GM19324 (cell line): ENCODE results near the gene TTC39B.

Experiments
- ATAC-seq: cut with Tn5 transposase; IDR thresholded peaks from one replicate; pipeline ENCODE4 v1.9.1; 2021; ENCODE audit warnings: mild to moderate bottlenecking, moderate library complexity; ENCODE audit not compliant: unreplicated experiment, low FRiP score

Gene TTC39B

DNA sequence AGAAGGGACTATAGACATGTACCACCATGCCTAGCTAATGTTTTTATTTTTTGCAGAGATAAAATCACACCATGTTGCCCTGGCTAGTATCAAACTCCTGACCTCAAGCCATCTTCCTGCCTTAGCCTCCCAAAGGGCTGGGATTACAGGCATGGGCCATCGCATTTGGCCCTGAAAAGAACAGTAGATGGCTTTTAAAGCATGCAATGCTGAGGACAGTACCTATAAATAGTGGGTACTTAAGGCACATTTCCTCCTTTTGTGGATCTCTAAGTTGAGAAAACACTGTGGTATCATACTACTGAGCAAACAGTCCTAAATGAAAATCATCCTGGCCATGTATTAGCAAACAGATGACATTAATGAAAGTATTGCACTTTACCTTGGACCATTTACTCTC lies 119.4 kb downstream of the TTC39B start:
- ATAC-seq, result no peak

DNA sequence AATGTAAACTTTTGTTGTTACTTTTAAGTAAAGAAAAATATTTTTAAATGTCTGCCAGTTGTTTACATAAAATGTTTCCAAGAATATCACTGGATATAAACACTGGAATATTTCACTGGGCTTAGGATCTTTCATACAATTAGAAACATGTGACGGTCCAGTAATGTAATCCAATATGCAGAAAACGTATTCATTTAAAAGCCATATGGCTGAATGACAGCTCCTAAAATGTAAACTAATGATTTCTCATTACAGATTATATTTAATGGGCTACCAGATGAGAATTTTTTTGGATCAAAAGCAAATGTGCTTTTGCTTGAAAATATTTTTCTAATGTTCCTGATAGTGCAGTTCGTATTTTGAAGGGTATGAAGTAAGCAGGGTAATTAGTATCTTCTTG lies 124.3 kb downstream of the TTC39B start:
- no peak for ATAC-seq

DNA sequence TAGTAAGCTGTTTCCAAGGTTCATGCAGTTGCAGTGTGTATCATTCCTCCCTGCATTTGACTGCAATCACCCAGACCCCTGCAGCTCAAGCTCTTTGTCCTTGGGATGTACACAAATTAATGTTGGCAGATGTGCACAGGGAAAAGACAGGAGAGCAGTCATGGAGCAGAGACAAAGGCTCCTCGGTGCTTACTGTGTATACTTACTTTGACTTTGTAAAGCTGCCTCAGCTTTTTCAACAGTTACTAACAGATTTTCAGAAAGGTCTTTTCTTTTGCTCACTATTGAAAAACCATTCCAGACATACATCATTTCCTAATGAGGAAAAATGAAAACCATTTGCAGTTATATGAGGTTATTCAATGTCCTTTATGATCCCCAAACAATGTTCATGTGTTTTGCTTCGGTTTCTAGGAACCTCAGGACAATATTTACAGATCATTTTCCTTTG lies 124.9 kb downstream of the TTC39B start:
- no peak for ATAC-seq

DNA sequence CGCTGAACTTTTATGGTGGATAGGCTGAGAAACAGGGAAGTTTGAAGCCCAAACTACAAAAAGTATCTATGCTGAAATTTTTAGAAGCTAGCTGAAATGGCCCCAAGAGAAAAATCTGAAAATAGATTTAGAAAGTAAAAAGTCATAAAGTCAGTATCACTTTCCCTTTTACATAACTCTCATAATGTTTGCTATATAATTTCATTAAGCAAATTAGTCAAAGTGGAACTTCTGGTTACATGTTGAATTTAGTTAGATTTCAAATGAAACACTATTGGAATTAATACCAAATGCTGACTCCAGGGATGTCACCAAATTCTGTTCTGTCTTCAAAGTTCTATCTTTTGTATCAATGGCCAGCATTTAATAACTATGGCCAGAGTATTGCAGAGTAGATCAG lies 126.9 kb downstream of the TTC39B start:
- ATAC-seq, result no peak

DNA sequence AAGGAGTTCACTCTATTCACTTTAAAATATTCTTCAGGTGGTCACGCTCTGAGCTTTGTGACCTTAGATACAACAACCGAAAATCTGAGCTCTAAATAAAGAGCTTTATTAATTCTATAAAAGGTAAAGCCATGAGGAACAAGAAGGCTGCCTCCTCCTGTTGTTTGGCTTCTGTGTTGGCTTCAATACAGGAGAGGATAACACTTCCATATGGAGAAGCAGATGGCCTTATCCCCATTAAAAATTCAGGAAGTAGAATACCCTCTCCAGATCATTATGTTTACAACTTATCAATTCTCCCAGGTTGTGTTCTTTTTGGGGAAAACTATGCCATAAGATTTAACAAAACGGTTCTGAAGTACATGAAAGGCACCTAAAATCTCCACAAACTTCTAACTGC lies 128.4 kb downstream of the TTC39B start:
- no peak for ATAC-seq

DNA sequence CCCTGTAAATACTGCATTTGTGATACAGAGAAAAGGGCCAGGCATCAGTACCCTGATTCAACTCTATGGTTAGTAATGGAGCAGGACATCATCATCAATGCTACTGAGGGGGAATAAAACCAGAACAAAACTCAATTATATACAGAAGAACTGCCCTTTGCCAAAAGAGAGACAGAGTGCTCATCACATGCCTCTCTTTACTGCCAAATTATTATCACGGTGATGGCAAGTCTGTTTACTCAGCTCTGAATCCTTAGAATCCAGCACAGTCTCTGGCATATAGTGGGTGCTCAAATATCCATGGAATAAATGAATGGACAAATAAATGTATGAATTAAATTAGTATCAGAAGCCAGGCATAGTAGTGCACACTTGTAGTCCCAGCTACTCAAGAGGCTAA lies 130.2 kb downstream of the TTC39B start:
- no peak for ATAC-seq

DNA sequence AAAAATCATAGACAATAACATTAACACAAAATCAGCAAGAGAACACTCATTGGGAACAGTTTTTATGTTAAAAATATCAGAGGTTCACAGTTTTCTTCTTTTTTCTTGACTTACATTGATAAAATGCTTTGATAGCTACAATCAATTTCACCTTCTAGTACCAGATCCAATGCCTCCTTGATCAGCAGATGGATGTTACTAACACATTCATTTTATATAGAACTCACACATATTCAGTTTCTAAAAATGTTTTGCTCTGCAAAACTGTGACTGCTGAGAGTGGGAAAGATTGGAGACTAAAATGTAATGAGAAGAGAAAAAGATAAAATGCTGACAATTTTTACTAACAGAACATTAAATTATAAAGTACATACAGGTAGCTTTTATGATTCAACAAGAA lies 143.1 kb downstream of the TTC39B start:
- ATAC-seq, result no peak

DNA sequence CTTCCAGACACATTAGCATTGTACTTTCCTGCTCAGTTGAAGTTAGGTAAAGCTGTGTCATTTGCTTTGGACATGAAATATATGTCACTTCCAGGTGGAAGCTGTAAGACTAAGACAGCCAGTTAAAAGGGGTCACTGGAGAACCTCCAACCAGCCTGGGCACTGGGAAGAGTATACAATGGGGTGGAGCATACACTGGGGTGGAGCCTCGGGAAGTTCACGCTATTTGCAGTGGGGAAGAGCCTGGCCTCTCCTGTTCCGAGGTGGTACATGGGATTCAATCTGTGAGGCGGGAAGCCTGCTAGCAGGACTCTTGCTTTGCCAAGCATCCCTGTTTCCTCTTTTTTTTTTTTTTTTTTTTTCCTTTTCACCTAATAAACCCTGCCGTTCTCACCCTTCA lies 145.3 kb downstream of the TTC39B start:
- no peak for ATAC-seq

DNA sequence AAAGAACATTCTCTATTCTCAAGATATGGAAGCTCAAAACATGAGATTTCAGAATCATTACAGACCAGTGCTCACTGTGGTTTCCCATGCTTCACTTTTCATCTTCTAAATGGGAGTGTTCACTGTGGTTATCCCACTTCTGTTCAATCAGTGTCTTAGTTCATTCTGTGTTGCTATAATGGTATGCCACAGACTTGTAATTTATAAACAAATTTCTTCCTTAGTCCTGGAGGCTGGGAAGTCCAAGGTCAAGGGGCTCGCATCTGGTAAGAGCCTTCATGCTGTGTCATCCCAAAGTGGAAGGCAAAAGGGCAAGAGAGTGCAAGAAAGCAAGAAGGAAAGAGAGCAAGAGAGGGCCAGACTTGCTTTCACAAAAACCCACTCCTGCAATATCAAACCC lies 146.3 kb downstream of the TTC39B start:
- no peak for ATAC-seq

DNA sequence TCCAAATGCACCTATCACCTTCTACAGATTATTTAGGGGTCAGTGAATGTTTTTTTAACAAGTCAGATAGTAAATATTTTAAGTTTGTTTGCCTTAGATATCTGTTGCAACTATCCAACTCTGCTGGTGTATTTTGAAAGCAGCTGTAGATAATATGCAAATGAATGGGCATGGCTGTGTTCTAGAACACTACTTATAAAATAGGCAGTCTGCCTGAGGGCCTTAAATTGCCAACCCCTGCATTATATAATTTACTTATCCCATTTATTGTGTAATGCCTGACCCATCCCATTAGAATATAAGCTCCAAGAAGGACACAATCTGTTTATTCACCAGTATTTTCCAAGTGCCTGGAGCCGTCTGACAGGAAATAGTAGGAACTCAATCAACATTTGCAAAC lies 149.0 kb downstream of the TTC39B start:
- no peak for ATAC-seq

DNA sequence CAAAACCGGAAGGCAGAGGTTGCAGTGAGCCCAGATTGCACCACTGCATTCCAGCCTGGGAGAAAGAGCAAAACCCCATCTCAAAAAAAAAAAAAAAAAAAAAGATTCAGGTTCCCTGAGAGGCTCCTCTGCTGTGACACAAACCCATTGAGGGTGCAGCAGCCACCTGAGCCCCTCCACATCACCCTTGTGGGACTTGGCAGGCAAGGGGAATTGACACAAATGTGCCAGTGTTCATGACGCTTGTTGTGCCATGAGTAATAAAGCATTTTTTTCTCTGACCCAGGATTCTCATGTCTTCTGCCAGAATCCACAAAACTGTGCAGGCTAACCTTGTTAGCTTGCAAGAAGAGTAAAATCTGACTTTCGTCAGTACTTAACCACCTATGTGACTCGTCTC lies 149.6 kb downstream of the TTC39B start:
- no peak for ATAC-seq

DNA sequence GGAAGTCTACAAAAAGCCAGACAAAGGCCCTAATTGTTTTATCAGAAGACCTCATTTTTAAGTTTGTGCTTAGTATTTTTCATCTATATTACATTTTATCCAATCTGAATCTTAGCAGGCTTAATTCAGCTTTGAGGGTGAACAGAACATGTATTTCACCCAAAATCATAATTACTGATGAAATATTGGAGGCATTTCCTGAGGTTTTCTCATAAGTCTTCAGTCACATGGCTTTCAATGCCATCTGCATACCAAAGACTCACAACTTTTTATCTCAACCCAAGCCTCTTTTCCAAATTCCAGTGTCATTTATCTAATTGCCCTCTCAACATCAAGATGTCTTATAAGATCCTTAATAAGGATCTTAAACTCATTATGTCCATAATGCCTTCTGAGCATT lies 150.8 kb downstream of the TTC39B start:
- ATAC-seq, result no peak

DNA sequence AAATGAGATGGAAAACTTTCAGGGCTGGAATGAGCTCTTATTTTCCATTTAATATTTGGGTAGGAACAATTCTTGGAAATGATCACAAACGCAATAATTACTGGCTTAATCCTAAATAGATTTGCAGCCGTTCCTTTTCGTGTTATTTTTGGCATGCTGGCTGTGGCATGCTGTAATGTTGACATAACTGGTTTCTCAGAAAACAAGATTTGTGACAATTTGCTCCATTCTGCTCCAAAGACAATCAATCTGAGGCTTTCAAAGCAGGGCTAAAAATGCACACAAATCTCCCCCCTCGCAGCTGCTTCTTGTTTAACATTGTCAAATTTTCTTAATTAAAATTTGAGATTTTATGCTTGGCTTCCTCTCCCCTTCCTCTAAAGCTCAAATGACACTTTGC lies 151.2 kb downstream of the TTC39B start:
- ATAC-seq, result no peak

DNA sequence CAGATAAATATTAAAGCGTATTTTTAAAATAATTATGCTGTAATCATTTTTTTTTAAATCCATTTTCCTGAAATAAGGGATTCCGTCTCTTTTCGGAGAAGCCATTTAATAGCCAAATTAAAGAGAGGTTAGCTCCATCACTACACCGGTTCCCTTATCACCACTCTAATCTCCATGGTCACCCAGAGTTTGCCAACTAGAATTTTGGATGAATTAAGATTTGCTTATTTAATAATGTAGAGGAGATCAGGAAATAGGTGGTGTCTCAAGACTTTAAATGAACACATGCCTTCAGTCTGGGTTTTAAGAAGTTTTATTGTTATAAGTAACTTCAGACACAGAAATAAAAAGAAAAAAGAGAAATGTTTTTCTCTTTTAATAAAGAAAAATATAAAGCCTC lies 151.7 kb downstream of the TTC39B start:
- no peak for ATAC-seq

DNA sequence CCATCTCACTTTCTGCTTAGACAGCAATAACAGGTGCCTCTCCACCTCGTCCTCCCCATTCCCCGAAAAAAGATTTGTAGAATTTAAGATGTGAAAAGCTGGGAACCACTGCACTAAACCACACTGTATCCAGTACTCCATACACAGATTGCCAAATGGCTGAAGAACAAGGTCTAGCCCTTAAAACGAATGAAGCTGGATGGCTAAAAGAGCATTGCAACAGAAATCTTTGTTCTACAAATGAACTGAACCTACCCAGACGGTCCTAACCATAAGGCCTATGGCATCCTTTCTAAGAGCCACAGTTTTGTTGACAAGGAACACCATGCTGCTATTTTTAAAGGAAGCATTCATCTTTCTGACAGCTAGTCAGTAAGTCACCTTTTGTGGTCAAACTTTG lies 152.3 kb downstream of the TTC39B start:
- ATAC-seq, result no peak

DNA sequence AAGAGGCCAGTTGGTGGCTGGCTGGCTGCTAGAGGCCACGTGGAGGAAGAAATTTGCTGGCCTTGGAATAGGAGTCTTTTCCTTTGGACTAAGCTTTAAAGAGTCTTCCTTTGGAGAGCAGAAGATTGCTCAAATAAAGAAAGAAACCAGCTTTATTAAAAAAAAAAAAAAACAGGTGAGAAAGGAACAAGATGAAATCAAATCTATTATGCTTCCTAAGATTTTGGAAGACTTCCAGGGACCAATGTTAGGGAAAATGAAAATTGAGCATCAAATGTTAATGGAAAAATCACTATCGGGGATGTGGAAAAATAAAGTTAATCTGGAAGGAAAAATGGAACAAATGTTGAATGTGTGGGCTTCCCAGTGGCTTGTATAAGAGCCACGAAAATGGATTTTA lies 153.1 kb downstream of the TTC39B start:
- ATAC-seq, result no peak

DNA sequence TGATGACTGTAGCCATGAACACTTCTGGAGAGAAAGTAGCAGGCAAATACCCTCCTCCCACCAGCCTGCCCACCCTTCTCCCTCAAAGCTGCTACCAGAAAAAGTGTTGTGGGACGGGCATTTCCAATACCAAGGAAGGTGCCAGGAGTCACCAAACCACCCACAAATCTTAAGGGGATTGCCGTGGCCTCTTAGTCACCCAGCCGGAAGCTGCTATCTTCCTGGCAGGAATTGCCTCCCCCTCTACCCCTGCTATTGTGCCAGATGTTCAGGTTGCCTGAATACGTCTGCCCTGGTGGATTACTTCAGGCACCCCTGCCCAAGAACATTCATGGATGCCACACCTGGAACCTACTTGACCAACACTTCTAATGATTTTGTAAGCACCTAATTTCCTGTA lies 156.1 kb downstream of the TTC39B start:
- ATAC-seq, result no peak

DNA sequence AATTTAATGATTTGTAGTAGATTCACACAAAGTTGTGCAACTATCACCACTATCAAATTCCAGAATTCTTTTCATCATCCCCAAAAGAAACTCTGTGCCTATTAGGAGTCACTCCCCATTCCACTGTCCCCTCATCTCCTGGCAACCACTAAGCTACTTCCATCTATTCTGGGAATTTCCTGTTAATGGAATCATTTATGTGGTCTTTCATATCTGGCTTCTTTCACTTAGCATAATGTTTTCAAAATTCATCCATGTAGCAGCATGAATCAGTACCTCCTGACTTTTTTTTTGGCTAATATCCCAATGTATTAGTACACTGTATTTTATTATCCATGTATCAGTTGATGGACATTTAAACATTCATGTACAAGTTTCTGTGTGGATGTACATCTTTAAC lies 157.6 kb downstream of the TTC39B start:
- ATAC-seq, result no peak

DNA sequence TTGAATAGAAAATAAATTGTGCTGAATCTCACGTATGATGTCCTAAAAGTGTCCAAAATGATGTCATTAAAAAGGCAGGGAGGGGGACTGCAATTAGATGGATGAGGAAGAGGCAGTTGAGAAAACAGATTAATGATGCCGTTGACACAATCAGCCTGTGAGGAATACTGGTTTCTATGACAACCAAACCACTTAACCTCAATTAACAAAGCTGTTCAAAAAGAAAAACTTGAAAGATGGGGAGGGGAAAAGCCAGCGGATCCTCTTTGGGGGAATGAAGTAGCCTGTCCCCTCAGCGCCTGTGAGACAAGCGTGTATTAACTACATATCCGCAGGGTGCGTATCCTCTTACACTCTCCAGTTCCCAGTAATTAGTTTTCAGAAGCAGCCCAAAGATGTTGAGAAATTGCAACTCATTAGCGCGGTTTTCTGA lies 160.7 kb downstream of the TTC39B start:
- ATAC-seq, result no peak

DNA sequence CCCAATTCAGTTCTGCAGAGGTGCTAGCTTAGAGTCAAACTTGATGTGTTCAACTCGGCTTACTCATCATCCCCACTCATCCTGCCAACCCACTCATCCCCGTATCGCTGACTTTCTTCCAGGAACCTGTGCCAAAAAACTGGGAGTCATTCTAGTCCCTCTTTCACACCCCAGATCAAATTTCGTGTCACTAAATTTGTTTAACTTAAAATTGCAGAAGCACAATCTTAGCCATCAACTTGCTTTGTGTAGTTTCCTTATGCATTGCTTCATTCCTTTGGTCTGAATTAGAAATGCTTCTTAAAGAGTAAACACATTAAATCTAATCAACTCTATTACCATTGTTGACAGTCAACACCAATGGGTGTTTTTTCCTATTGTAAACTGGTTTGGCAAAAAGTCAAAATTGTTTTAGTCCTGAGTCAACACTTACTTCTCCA lies 162.4 kb downstream of the TTC39B start:
- no peak for ATAC-seq

DNA sequence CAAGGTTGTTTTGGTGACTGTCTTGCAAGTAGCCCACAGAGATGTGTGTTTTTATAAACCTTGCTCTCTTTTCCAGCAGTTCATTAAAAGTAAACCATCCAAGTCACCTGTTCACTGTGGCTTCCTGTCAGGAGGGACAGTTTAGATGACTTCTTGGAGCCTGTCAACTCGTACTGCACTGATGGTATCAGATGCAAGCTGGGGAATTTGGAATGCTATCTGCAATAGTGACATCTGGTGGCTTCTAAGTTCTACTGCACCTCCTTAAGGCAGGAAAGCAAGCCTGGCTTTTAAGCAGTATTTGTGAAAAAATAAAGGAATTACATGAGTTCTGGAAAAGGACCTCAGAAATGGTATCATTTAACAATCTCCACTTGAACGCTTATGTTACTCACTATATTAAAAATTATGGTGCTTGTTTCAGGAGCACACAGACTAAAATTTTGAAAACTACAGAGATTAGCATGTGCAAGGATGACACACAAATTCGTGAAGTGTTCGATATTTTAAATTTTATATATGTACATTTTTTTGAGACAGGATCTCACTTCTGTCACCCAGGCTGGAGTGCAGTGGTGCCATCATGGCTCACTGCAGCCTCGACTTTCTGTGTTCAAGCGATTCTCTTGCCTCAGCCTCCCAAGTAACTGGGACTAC lies 164.0 kb downstream of the TTC39B start:
- peak; percentile 79 for ATAC-seq

DNA sequence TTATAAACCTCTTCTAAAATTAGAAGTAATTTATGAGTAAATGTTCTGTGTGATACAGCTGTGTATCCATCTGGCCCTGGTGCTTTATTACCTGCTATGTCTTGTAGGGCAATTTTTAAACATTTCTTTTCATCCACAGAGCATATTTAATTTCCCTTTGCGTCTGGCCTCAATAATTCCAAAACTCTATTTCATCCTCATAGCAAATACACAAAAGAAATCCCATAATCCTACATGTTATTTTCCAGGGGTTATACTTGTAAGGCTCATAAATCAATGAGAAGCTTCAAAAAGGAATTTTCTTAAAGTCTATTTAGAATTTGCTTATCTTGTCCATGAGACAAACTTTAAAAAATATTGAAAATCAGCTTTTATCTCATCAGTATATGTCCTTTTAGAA lies 167.0 kb downstream of the TTC39B start:
- no peak for ATAC-seq

DNA sequence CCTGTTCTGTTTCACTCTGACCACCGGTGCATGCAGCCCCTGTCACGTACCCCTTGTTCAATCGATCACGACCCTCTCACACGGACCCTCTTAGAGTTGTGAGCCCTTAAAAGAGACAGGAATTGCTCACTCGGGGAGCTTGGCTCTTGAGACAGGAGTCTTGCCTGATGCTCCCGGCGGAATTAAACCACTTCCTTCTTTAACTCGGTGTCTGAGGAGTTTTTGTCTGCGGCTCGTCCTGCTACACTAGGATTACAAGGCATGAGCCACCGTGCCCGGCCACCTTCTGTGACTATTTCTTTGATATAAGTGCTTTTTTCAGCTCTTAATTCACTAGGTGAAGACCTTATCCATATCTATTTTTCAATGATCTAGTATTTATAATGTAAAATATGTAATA lies 167.5 kb downstream of the TTC39B start:
- no peak for ATAC-seq
